Activated T-cell treated with anti-CD3 and anti-CD28 coated beads for 48 hours (primary cell): Measurements from ENCODE around the gene TNIK.

Experiments
- DNase-seq: peaks from one replicate; pipeline ENCODE4 v3.0.0-alpha.2; 2020; ENCODE audit warnings: low read depth

Gene TNIK

DNA sequence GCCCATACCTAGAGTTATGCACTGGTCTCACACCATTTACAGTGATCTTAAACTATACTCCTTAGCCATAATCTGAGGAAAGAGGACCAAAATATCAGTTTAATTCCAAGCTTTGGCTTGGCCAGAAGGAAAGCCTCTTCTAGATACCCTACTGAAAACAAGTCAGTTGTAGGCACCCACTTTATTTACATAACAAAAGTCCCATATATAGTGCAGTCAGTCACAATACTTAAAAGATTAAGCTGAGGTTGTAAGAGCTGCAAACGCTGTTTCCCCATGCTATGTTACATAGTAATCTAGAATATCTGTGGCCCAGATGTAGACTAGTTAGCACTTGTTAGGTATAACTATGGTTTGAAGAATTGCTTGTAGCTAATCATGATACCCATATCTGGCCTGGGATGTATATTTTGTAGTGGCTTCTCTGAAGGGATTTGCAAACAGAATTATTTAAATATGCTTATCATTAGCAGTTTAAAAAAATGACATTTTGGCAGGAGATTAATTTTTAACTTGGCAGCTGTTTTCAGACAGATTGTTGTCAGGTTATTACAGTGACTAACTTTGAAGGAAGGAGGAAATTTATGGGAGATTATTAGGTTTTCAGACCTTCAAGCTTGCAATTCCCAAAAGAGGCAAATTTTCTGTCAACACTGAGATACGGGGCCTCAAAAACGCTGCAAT is 273.2 kb downstream of the TNIK start:
- DNase-seq, result no peak

DNA sequence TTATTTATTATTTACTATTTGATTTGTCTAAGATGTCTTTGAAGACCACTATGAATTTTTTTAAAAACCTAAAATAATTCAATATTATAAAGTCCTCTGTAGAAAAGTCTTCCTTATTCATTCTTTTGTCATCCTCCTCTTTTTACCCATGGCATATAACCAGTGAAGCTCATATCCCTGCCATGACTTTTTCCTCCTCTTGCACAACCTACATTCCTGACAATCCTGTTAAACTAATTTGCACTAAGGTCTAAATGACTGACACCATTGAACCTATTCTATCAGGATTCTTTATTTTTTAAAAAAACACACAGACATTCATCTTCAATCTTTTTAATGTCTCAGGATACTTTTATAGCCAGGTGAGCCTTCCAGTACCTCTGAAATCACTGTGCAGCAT is 273.8 kb downstream of the TNIK start:
- no peak for DNase-seq

DNA sequence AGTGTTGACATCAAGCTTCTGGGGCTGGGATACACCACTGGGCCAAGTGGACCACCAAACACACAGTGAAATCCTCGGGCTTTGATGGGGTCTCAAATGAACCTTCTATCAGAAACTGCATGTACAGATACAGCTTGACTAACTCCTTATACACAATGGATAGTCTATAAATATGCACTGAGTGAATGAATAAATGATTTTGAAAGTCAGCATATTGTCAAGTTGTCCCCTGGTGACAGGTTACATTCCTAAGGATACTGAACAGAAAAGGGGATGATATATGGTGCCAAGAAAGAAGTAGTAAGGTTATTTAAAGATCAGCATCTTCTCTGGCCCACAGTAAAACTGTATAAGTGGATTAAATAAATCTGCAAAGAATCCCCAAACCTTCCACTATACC is 274.2 kb downstream of the TNIK start:
- DNase-seq, result no peak

DNA sequence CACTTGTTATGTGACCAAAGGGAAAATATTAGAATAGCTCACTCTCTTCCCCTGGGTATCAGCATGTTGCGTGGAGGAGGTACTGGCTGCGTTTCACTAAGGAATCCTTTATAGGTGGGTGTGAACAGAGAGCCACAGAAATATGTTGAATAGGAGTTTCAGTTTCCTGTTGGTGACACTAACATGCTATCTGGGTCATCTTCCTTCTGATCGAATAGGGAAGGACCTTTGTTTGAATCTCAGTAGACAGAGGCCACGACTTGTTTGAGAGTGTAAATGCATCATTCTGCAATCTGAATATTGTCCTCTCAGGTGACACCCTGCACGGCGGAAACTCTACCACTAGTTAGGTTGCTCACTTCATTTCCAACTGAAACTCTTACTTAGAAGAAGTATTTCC is 275.8 kb downstream of the TNIK start:
- DNase-seq, result no peak

DNA sequence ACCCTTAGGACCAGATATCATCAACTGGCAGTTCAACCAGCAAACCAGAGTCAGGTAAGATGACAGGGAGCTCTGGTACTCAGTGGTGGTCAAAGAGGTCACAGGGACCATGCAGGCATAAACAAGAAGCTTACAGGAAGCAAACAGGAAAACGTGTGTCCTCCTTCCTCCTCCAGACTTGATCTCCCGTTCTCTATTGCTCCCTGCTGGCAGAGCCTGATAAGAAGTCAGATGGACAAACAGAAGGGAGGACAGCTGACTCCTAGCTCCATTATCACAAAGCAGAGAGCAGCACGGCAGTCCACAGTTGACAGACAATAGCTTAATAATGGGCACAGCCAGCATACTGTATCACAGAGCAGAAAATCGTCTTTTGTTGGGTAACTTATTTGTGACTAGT is 277.2 kb downstream of the TNIK start:
- no peak for DNase-seq

DNA sequence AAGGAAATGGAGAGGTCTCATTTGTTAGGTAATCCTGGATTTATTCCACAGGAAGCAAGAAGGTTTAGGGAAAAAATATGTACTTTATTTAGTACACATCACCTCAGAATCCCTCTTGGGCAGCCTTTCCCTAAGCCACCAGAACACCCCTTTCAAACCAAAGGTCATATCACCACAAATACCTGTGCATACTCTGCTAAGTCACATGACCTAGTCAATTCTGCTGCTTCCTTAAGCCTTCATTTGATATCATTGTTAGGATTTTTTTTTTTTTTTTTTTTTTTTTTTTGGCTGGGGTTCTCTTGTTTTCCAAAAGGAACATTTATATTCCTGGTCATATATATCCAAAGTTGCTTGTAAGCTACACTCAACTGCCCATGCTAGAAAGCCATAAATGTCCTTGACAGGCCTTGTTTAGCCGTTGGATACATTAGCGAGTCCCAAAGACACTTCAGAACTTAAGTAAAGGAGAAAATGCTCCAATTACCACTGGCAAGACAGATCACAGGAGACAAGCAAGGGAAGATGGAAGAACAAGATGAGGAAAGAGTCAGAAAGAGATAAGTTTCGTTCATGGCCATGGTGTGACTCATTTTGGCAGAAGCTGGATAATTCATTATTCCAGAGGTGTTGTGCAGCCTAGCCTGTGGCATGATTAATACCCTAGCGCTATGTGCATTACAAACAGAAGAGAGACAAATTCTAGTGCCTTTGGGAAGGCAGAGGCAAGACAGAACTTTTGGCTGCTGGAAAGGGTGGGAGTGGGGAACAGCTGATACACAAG is 278.1 kb downstream of the TNIK start:
- no peak for DNase-seq

DNA sequence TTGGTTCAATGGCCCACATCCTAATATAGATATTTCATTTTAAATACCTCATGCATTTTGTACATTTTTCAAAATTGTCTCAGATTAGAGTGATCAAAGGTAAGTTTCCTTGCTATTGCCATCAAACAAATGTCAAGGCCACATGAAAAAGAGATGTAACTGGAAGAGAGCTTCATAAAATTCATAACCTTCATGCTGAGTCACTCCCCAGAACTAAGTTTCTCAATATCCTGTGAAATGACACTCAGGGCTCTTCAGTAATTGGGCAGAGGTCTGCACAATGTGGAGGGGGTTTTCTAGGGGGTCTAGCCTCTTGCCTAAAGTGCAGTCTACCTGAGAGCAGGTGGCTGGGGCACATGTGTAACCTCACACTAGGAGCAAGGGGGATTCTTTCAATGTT is 281.5 kb downstream of the TNIK start:
- DNase-seq, result no peak

DNA sequence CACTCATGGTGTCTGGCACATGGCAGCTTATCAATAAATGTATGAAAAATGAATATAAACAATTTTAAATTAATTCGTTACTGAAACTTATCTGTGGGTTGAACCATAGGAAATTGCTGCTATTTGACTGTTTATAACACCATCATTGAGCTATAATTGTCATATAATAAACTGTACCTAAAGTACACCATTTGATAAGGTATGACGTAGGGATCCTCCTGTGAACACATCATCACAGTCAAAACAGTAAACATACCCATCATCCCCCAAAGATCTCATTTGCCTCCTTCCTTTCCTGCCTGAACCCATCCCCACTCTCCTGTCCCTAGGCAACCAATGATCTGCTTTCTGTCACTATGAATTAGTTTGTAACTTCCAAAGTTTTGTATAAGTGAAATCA is 282.7 kb downstream of the TNIK start:
- no peak for DNase-seq

DNA sequence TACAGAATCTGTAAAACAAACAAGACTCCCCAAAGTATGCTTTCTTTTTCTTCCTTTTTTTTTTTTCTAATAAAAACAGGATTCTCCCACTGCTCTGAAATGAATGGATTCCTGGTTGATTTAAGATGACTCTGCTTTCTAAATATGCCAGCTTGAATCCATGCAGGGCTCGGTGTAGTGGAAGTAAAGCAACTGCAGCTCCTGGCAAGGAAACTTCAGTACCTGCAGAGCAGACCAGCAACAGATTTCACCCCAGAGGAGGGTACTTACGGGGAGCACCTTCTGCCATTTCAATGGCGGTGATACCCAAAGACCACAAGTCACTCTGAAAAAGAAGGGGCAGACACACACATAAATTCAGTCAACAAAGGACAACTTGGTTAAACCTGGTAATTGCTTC is 283.1 kb downstream of the TNIK start:
- DNase-seq, result no peak

DNA sequence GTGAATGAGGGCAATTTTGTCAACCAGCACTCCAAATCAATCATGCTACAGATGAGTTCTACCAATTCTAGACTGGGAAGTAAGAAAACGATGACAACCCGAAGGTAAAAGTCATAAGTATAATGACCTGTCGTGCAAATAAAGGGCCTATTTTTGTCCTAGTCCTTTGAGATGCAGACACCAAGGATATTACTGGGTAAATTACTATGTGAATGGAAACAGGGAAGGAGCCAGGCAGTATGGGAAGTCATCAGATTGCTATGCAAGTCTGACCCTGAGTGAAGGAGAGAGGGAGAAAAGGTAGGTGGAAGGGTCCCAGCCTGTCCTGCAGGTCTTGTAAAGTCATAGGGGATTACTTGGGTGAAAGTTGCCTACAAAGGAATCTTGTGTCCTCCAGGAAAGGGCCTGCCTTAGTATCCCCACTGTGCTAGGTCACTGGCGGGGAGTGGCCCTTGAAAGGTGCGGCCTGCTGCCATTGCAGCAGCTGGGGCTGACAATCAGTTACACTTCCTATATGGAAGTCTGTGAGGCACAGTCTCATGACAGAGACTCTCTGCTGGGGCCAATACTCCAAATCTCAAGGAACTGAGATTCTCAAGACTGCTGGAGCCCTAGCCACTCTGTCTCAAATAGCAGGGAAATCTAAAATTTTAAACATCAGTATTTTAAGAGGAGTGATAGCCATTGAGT is 283.8 kb downstream of the TNIK start:
- no peak for DNase-seq

DNA sequence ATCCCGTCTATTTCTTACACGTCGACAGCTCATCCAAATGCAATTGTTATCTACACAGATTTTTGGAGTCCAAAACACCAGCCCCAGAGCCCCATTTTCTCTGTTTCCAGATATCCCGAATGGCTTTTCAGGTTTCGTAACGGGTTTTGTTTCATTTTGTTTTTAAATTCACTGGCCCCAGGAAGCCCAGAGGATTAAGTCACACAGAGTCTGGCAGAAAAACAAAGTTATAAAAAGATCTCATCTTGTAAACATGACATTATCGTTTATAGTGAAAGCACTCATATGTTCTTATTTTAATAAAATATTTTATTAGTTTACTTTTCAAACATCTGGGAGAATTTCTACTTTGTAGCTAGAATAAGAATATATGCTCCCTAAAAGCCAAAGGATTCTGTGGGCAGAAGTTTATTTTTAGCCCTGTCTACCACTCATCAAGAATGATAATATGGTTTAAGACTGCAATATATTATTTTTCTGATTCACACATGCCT is 284.4 kb downstream of the TNIK start:
- no peak for DNase-seq

DNA sequence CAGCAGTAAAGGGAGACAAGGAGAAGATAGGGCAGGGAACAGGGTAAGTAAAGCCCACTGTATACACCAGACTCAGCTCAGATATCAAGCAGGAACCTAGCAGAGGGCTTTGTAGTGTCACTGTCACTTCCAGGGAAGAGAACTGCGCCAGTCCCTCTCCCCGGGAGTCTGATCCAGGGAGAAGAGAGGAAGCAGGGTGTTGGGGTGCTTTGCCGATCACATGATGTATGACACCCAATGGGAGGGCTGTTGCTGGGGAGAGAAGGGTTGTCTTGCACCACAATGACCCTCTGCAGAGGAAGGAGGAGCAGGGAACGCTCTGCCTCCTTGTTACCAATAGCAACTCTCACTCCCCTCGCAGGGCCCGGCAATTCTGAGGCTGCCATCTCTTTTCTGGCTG is 286.5 kb downstream of the TNIK start:
- no peak for DNase-seq

DNA sequence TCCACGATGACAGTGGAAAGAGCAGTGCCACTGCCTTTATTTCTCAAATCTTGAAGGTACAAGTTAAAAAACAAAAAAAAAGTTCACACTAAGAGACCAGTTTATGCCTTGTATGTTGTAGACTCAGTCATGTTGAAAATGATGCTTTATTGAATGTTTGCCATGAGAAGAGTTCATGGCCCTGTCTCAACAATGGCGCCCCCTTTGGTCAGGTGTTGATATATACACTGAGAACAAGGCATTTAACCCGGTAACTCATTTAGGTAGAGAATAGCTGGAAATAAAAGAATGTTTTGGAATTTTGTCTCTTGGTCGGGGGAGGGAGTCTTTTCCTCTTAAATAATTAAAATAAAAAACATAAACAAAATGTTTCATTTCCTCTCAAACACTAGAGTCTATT is 288.1 kb downstream of the TNIK start:
- DNase-seq, result no peak

DNA sequence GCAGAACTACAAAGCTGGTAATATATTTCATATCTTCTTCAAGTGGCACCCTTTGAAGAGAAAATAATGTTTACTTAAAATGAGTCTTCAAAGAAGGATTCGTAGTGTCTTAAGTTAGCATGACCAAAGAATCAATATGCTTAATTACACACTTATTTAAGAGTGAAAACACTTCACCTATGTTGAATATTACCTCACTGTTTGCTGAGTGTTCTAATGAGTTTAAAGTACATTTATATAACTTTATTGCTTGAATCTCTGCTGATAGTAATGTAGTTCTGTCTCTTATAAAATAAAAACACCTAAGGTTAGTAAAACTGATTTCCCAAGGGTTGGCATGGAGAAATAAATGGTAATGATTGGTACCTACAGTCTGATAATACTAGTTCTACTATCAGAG is 290.3 kb downstream of the TNIK start:
- no peak for DNase-seq

DNA sequence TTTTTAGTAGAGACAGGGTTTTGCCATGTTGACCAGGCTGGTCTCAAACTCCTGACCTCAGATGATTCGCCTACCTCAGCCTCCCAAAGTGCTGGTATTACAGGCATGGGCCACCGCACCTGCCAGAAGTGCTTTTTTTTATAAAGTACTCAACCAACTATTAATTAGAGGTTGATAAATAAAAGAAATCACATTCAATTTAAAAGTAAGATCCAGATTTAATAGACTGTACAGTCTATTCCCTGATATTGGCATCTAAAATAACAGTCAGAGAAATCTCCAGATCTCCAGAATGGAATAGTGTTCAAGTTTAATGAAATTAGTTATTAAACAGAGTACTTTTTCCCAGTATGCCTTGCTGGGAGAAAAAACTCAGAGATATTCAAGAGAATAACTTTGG is 290.8 kb downstream of the TNIK start:
- DNase-seq, result no peak

DNA sequence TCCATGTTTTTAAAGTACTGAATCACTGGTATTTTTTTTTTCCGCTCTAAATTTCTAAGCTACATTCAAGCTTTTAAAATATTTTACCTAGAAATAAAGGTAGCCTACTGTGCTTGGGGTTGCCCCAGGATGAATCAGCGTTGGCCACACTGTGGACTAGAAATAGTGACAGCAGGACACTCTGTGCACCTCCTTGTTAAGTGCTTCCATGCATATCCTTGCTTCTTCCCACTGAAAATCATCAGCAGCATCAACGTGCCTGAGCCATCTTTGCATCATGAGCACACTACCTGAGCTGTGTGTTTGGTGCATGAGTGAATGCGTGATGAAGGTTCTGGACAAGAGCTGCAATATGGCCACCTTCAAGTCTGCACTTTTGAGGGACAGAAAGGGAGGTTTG is 291.7 kb downstream of the TNIK start:
- no peak for DNase-seq

DNA sequence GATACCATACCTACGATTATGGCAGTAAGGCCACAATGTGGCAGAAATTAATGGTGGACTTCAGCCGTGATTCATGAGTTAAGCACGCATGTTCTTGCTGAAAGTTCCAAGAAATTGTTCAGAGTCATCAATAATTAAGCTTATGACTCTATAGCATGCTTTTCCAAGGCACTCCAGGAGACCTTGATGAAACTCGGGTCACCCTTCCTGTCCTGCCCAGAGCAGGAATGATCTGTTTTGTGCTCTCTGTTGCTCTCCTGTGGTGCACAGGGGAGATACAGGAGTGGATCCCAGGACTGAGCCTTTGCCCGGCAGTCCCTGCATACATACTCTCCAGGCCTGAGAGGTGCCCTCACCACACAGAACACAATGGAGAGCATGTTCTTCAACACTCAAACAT is 292.1 kb downstream of the TNIK start:
- no peak for DNase-seq

DNA sequence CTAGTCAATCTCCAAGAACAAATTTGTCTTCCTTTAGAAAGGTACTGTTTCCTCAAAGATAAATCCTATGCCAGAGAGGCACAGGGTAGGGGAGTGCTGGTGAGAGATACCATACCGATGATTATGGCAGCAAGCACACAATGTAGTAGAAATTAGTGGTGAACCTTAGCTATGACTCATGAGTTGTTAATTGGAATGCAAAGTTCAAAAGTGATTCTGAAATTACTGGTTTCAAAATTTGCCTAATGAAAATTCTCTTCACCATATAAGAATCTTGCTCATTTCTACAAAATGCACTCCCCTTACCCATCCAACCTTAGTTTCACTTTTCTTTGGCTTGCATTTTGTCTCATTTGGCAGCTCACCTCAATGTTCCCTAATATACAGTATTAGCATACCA is 294.2 kb downstream of the TNIK start:
- no peak for DNase-seq

DNA sequence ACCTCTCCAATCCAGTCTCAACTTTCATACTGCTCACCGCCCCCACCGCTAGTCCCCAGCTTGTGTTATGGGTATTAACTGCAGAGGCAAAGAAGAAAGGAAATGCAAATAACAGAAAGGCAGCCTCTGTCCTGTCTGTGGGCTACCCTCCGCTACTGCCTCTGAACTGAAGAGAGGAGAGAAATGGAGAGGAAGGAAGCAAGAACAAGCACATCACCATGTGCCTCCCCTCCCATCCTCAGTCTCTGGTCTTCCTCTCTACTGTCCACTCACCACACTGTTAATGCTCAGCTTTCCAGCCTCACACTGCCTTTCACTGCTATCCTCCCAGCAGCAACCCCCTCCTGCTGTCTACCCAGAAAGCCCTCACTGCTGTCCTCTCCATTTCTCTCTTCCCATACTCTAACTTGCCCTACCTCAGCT is 294.7 kb downstream of the TNIK start:
- no peak for DNase-seq

DNA sequence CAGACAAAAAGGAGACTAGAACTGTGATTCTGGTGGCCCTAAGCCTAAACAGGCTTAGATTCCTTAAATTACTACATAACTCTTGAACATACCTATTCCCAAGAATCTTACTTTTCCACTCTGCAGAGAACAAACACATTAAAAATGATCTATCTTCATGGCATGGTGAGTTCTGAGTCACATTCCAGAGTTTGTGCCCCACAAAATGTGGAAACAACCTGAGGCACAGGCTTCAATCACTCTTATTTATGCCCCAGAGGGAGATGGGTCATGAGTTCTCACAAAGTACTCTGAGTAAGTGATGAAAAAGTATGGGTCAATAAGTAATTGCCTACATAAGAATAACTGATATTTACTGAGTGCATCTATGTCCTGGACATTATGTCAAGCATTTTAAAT is 296.1 kb downstream of the TNIK start:
- DNase-seq, result no peak

DNA sequence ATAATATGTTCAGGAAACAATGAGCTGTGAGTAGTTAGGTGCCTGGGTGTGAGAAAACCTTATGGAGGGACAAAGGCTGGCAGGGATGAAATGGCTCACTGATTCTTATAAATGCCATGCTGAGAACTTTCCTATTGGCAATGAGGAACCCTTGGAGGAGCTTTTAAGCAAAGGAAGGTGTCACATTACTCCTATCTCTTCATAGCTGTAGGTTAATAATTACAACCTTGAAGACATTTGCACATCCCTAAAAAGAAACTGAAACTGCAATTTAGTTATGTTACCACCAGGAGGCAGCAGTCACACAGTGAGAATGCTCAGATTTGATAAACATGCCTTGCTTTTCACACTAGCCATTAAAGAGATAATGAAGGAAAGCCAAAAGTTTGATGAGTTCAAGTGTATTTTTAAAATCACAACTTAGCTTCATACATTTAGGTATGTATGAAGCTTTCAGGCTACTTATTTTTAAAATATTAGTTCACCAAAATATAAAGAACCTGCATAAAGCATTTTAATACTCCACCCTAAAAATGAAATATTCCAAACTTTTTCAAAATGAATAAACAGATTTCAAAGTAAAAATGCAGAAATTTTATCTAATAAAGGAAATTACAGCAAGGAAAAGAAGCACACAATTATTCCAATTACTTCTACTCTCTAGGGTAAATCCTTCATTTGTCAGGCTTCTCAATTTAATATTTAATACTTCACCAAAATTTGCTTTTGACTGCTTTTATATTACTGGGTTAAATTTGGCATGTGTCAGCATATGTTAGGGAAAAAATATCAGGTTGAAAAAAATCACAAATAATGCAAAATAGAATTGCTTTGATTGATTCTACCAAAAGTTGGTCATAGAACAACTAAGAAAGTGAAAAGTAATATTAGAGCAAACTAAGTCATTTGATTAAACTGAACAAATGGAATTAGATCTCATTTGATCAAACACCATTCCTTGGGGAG is 296.8 kb downstream of the TNIK start:
- no peak for DNase-seq

DNA sequence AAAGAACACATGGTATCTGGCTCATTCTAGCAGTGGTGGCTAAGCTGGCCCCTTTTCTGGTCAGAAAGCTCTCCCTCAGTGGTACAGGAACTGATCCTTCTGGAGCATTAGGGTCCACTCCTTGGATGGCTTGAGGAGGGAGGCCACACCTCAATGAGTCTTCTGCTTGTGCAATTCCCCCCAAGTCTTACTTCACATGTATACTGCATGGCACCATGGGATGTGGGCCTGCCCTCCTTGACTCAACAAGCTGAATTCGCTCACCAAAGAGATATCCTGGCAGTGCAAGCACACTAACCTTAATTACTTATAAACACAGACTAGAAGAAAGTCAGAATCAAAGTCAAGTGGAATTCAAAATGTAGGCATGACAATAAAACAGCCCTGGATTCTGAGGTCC is 299.9 kb downstream of the TNIK start:
- no peak for DNase-seq
